NCI-H345 treated with DMSO at 0.1 percent for 48 hours (cell line): ENCODE measurements around the gene RLN2.
"Not testable (repeated sequence)": the region's sequence is repeated elsewhere in the genome, so short reads cannot be mapped to it uniquely, and the experiment has no call there.

Source experiments
- DNase-seq: peaks from one replicate; lab custom pipeline; 2025; ENCODE audit not compliant: unreplicated experiment; lab: John Stamatoyannopoulos, UW

Gene RLN2

GRCh38 chr9:5303840-5304795, at the start of gene RLN2:
TSS of gene RLN2 (minus strand) at chr9:5304716. CDS start at chr9:5304580, 136 bp downstream.
- DNase-seq = not testable (repeated sequence)

- no peak for DNase-seq
Measured at GRCh38 chr9:5354184-5354583, 49.7 kb upstream of the RLN2 start.

- no peak for DNase-seq
Measured at GRCh38 chr9:5352637-5353248, 48.2 kb upstream of the RLN2 start.

- DNase-seq = not testable (repeated sequence)
Measured at GRCh38 chr9:5338992-5339981, 34.8 kb upstream of the RLN2 start, which contains the start of gene RLN1. TSS of gene RLN1 (minus strand) at chr9:5339876. CDS start at chr9:5339746, 130 bp downstream.

- DNase-seq = no peak
Measured at GRCh38 chr9:5336688-5337087, 32.2 kb upstream of the RLN2 start.

- not testable (repeated sequence) for DNase-seq
Measured at GRCh38 chr9:5331276-5331675, 26.8 kb upstream of the RLN2 start.

GRCh38 chr9:5326893-5327548, 22.5 kb upstream of the RLN2 start:
- no peak for DNase-seq

GRCh38 chr9:5326187-5326586, 21.7 kb upstream of the RLN2 start:
- no peak for DNase-seq

- DNase-seq = not testable (repeated sequence)
Measured at GRCh38 chr9:5321601-5322000, 17.1 kb upstream of the RLN2 start.

GRCh38 chr9:5321058-5321457, 16.5 kb upstream of the RLN2 start:
- no peak for DNase-seq

GRCh38 chr9:5316406-5316805, 11.9 kb upstream of the RLN2 start:
- DNase-seq = not testable (repeated sequence)

GRCh38 chr9:5315187-5315923, 10.8 kb upstream of the RLN2 start:
- no peak for DNase-seq

GRCh38 chr9:5310851-5311250, 6.3 kb upstream of the RLN2 start:
- no peak for DNase-seq

GRCh38 chr9:5305741-5306140, 1.2 kb upstream of the RLN2 start:
- DNase-seq = no peak

GRCh38 chr9:5301544-5301943, 3.0 kb downstream of the RLN2 start:
- no peak for DNase-seq

- no peak for DNase-seq
Measured at GRCh38 chr9:5292141-5292540, 12.4 kb downstream of the RLN2 start.

- DNase-seq = no peak
Measured at GRCh38 chr9:5288591-5288990, 15.9 kb downstream of the RLN2 start.

GRCh38 chr9:5286262-5286661, 18.3 kb downstream of the RLN2 start:
- DNase-seq = no peak

GRCh38 chr9:5278486-5278885, 26.0 kb downstream of the RLN2 start:
- DNase-seq = no peak

GRCh38 chr9:5274770-5275169, 29.7 kb downstream of the RLN2 start:
- DNase-seq = no peak
